Measurements from ENCODE around the gene ZNF418. TPM values are rescaled to one million over a fixed set of nuclear protein-coding genes. Genes with fewer than 3 reads are reported as not detected.
A peak's percentile ranks its signal among the peaks of the same experiment; 100 is the strongest.

ZNF418 gene
- total RNA-seq, 3 donors from 2014 or later = 0.82 to 15.5 (median 4.1) TPM

DNA sequence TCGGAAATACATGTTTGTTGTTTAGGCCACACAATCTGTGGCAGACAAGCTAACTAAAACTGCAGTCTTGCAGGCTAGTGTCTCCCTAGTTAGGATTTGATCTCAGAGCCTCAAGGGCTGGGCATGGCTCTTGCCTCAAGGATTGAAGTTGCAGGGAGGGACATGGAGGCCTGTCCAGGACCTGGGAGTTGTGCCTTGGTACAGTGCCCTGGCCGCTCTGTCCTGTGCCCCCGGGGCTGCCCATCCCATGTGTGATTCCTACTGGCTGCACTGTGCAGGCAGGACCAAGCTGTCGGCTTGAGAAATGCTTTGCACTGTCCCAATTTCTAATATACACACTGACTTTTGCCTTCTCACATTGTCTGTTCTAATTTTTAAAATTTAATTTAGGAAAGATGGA lies 19.8 kb upstream of the ZNF418 start:
- Histone ChIP-seq H3K4me1 (ENCODE audit: low read depth) (no peaks in the 10 kb centered on the region), H3K4me3 (no peak overlapping the region), H3K36me3 (ENCODE audit: low read depth) (no peaks in the 10 kb centered on the region), H3K9me3 (peaks cover 72% of the 10 kb centered on the region)
- intact Hi-C loops (cut with DNase I, micrococcal nuclease) = no loop called here
- DNase-seq (no peak), ATAC-seq (no peak)
- TF ChIP-seq, protein P1, sequence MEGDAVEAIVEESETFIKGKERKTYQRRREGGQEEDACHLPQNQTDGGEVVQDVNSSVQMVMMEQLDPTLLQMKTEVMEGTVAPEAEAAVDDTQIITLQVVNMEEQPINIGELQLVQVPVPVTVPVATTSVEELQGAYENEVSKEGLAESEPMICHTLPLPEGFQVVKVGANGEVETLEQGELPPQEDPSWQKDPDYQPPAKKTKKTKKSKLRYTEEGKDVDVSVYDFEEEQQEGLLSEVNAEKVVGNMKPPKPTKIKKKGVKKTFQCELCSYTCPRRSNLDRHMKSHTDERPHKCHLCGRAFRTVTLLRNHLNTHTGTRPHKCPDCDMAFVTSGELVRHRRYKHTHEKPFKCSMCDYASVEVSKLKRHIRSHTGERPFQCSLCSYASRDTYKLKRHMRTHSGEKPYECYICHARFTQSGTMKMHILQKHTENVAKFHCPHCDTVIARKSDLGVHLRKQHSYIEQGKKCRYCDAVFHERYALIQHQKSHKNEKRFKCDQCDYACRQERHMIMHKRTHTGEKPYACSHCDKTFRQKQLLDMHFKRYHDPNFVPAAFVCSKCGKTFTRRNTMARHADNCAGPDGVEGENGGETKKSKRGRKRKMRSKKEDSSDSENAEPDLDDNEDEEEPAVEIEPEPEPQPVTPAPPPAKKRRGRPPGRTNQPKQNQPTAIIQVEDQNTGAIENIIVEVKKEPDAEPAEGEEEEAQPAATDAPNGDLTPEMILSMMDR (IDR thresholded peaks at IDR 0.05) = no peak

DNA sequence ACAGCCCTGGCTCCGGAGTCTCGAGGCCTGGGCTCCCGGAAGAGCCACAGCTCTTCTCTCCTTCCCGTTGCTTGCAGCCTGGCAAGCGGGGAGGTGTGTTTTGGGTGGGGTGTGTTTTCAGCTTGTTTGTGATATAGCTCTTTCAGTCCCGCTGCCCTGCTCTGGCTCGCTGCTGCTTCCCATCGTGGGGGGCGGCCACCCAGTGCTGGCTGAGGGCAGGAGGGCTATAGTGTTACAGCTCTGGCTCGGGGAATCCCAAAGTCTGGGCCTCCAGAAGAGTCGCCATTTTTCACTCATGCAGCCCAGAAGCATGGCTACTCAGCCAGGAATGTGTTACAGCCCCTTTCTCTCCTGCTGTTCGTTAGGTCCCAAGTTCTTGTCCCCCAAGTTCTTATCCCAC lies 14.5 kb upstream of the ZNF418 start:
- Histone ChIP-seq H3K9me3 (peaks cover 60% of the 10 kb centered on the region), H3K36me3 (ENCODE audit: low read depth) (no peaks in the 10 kb centered on the region), H3K4me1 (ENCODE audit: low read depth) (peaks cover 5% of the 10 kb centered on the region), H3K4me3 (no peak overlapping the region)
- ATAC-seq (no peak), DNase-seq (no peak)
- intact Hi-C loops (cut with DNase I, micrococcal nuclease) = no loop called here
- TF ChIP-seq, protein P1 (IDR thresholded peaks at IDR 0.05) = no peak

DNA sequence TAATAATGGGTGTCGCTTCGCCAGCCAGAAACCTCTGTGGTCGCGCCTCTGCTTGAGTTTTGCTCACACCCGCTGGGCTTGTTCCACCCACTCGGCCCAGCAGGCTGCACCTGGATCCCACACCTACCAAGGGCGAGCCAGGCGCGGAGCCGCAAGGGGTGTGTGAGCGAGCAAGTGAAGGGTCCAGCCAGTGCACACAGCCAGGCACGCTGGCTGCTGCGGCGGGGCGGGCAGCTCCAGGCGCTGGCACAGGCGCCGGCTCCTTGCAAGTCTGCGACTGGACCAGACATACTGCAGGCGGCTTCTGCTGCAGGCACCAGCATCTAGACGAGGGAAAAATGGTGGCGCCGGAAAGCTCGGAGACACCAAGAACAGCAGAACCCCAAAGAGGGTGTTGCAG lies 14.1 kb upstream of the ZNF418 start:
- Histone ChIP-seq H3K9me3 (peaks cover 59% of the 10 kb centered on the region), H3K4me1 (ENCODE audit: low read depth) (peaks cover 5% of the 10 kb centered on the region), H3K36me3 (ENCODE audit: low read depth) (no peaks in the 10 kb centered on the region), H3K4me3 (no peak overlapping the region)
- TF ChIP-seq, protein P1 (IDR thresholded peaks at IDR 0.05) = no peak
- intact Hi-C loops (cut with DNase I, micrococcal nuclease) = no loop called here
- no peak for ATAC-seq
- DNase-seq = no peak

DNA sequence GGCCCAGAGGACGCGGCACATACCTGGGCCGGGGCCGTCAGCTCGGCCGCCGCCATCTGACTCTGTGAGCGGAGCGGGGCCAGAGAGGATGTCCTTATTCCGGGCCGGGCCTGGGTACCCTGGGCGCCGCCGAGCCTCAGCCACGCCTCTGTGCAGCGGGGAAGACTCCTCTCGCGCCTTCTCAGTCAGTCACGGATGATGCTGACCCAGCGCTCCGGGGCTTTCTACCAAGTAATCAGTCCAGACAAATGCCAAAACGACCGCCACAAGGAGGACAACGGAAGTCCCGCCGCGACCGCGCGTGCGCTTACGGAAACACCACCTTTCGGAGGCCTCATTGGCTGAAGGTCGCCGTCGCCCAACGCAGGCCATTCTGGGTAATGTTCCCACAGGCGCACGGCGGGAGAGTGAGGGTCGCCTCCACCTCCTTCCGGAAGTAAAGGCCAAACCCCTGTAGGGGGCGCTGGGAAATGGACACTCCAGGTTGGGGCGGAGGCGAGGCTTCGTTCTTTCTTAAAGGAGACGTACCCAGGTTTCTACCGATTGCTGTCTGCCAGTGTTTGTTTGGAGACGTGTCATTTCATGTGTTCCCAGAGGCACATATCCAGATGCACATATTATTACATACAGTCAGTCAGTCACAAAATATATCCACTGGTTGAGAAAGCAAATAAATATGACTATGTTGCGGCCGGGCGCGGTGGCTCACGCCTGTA lies 12.4 kb upstream of the ZNF418 start, which contains the start of gene ZNF256:
Gene ZNF256, minus strand, starts transcription at position 288 of the 716 bp plus-strand sequence. Its CDS starts 232 bp downstream, at position 56.
- intact Hi-C loops (cut with DNase I, micrococcal nuclease) = no loop called here
- TF ChIP-seq, protein P1 (IDR thresholded peaks at IDR 0.05) = peak; percentile 62

DNA sequence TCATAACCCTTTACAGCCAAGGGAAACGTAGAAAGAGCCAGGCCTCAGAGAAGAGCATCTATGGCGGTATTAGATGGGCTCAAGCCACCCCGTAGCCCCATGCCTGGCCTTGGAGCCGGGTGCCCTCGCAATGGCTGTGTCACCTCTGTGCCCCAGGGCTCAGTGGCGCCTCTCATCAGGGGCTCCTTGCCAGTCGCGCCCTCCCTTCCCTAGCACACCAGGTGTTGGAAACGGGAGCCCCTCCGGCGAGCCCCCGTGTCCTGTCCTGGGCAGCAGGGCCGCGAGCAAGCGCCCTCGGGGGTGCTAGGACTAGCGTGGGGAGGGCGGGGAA lies 11.9 kb upstream of the ZNF418 start:
- TF ChIP-seq, protein P1 (IDR thresholded peaks at IDR 0.05) = no peak
- intact Hi-C loops (cut with DNase I, micrococcal nuclease) = no loop called here
- no peak for DNase-seq
- Histone ChIP-seq H3K4me3 (peak overlapping the region; percentile 67), H3K36me3 (ENCODE audit: low read depth) (peaks cover 3% of the 10 kb centered on the region), H3K9me3 (peaks cover 68% of the 10 kb centered on the region), H3K4me1 (ENCODE audit: low read depth) (peaks cover 5% of the 10 kb centered on the region)
- ATAC-seq = peak; percentile 10

More for the DNA sequence above, 12.4 kb upstream of the ZNF418 start, which contains the start of gene ZNF256:
- peak within 1 kb of the TSS; percentile 67 for H3K4me3 ChIP-seq
- H3K9me3 ChIP-seq = peaks cover 63% of the 10 kb centered on the region
- H3K4me1 ChIP-seq (ENCODE audit: low read depth) = peaks cover 5% of the 10 kb centered on the region
- no peaks in the 10 kb centered on the region for H3K36me3 ChIP-seq (ENCODE audit: low read depth)
- ATAC-seq (peak; percentile 99), DNase-seq (peak; percentile 94 to 95 (median 94))

Data from mucosa of descending colon (tissue), 3 donors.